Suppressor macrophage treated with lipopolysaccharide for 1 hour (primary cell): ENCODE results near the gene MRPL57.
"Not testable (repeated sequence)": the region's sequence is repeated elsewhere in the genome, so short reads cannot be mapped to it uniquely, and the experiment has no call there.

Experiments used
- DNase-seq, 3 donors: peaks; one replicate each; pipeline ENCODE4 v3.0.0-alpha.2; 2020 to 2022

The MRPL57 gene

GRCh38 chr13:21176215-21176981 lies at the start of gene MRPL57, which contains the start of gene SKA3:
Gene MRPL57 (plus strand): TSS chr13:21176658. CDS start chr13:21176917, 259 bp downstream.
Gene SKA3 (minus strand): TSS chr13:21176552. CDS start chr13:21176477, 75 bp downstream.
- DNase-seq: peak; percentile 96 to 99 (median 98)

GRCh38 chr13:21130116-21130515 lies 46.3 kb upstream of the MRPL57 start:
- no peak for DNase-seq

- no peak for DNase-seq
Measured at GRCh38 chr13:21133077-21133476, 43.4 kb upstream of the MRPL57 start.

GRCh38 chr13:21134475-21134874 lies 42.0 kb upstream of the MRPL57 start:
- DNase-seq: no peak

GRCh38 chr13:21135833-21136232 lies 40.6 kb upstream of the MRPL57 start:
- not testable (repeated sequence) for DNase-seq

- peak in 2 of 3 donors; percentile 10 to 35 for DNase-seq
Measured at GRCh38 chr13:21137696-21138095, 38.8 kb upstream of the MRPL57 start.

GRCh38 chr13:21138561-21138960 lies 37.9 kb upstream of the MRPL57 start:
- no peak for DNase-seq

- DNase-seq: no peak
Measured at GRCh38 chr13:21139374-21139773, 37.1 kb upstream of the MRPL57 start.

GRCh38 chr13:21142766-21143165 lies 33.7 kb upstream of the MRPL57 start:
- no peak for DNase-seq

GRCh38 chr13:21147827-21148226 lies 28.6 kb upstream of the MRPL57 start:
- DNase-seq: no peak

- DNase-seq: no peak
Measured at GRCh38 chr13:21148557-21149258, 27.8 kb upstream of the MRPL57 start.

- DNase-seq: no peak
Measured at GRCh38 chr13:21149568-21149967, 26.9 kb upstream of the MRPL57 start.

- DNase-seq: peak in 1 of 3 donors; percentile 9
Measured at GRCh38 chr13:21150013-21150412, 26.4 kb upstream of the MRPL57 start.

- DNase-seq: no peak
Measured at GRCh38 chr13:21152251-21152899, 24.1 kb upstream of the MRPL57 start.

- DNase-seq: no peak
Measured at GRCh38 chr13:21164631-21165030, 11.8 kb upstream of the MRPL57 start.

GRCh38 chr13:21165606-21166005 lies 10.9 kb upstream of the MRPL57 start:
- DNase-seq: not testable (repeated sequence)

- DNase-seq: no peak
Measured at GRCh38 chr13:21171420-21171819, 5.0 kb upstream of the MRPL57 start.

GRCh38 chr13:21173767-21174166 lies 2.7 kb upstream of the MRPL57 start:
- DNase-seq: not testable (repeated sequence)

GRCh38 chr13:21175656-21176214 lies 723 bp upstream of the MRPL57 start:
- DNase-seq: peak in 1 of 3 donors; percentile 4

- DNase-seq: no peak
Measured at GRCh38 chr13:21176982-21177284, 475 bp downstream of the MRPL57 start.

- DNase-seq: no peak
Measured at GRCh38 chr13:21181671-21182070, 5.2 kb downstream of the MRPL57 start.

- DNase-seq: not testable (repeated sequence)
Measured at GRCh38 chr13:21186410-21186809, 10.0 kb downstream of the MRPL57 start.

- DNase-seq: not testable (repeated sequence)
Measured at GRCh38 chr13:21194756-21195155, 18.3 kb downstream of the MRPL57 start.
